HUES48 (cell line): ENCODE data around the gene TBPL1.

Experiments
- H3K27ac ChIP-seq: one replicate; pipeline ENCODE4 v1.7.0; 2013; ENCODE audit warnings: low read depth, low read length, inconsistent platforms
- H3K27me3 ChIP-seq: 2 replicates; pipeline ENCODE4 v1.6.1; 2013; ENCODE audit warnings: mild to moderate bottlenecking, low read length; ENCODE audit not compliant: control insufficient read depth, insufficient read depth
- H3K36me3 ChIP-seq: 2 replicates; pipeline ENCODE4 v1.6.1; 2013; ENCODE audit warnings: low read length; ENCODE audit not compliant: control insufficient read depth, insufficient read depth
- H3K4me1 ChIP-seq: 2 replicates; pipeline ENCODE4 v1.6.1; 2013; ENCODE audit warnings: mild to moderate bottlenecking, low read length; ENCODE audit not compliant: control insufficient read depth, insufficient read depth
- H3K4me3 ChIP-seq: 2 replicates; pipeline ENCODE4 v1.5.1; 2013; ENCODE audit warnings: mild to moderate bottlenecking, low read depth, low read length
- H3K9ac ChIP-seq: 2 replicates; pipeline ENCODE4 v1.6.1; 2013; ENCODE audit warnings: mild to moderate bottlenecking, low read depth, low read length, moderate library complexity
- H3K9me3 ChIP-seq: 2 replicates; pipeline ENCODE4 v1.6.1; 2013; ENCODE audit warnings: low read length; ENCODE audit not compliant: control insufficient read depth, insufficient read depth

The TBPL1 gene

DNA sequence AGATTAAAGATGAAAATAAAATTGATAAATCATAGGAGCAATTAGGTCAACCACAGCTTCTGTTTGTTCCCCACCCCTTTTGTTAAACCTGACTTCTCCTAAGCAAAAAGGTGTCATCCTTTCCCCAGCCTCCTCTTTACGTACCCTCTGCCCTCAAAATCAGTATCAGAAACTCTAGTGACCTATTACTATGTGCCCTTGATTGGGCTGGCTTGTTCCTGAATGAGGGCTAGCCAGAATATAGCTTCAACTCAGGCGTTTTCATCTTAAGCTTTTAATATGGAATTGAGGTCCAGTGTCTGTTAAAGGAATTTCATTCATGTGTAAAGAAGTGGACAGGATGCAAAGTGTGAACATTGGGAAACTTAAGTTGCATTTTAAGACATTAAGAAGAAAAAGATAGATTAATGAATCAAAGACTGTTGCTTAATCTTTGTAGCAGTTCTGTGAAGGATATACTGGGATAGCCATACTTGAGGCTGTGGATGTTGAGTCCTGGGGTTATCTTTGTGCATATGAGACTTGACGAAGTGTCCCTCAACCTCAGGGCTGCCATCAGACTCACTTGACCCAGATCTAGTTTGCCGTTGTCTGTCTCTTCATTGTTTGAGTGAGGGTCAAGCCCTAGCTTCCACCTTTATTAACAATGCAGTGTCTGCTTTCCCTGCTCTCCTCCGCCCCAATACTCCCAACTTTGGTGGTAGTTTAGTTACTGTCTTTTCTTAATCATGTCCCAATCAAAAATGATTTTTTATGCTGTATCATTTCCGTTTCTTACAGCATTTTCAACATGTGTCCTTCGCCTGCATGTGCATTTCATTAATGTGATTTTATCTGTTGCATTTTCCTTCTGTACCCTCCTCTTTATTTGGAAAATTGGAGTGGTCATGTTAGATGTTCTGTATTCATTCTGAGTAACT, 1.9 kb downstream of the TBPL1 start:
- peaks cover 9% of the 10 kb centered on the region for H3K27me3 ChIP-seq
- H3K4me3 ChIP-seq = peak overlapping the region; percentile 88
- no peaks in the 10 kb centered on the region for H3K36me3 ChIP-seq
- no peaks in the 10 kb centered on the region for H3K9me3 ChIP-seq
- no peak overlapping the region for H3K27ac ChIP-seq
- peaks cover 15% of the 10 kb centered on the region for H3K4me1 ChIP-seq
- no peak overlapping the region for H3K9ac ChIP-seq

DNA sequence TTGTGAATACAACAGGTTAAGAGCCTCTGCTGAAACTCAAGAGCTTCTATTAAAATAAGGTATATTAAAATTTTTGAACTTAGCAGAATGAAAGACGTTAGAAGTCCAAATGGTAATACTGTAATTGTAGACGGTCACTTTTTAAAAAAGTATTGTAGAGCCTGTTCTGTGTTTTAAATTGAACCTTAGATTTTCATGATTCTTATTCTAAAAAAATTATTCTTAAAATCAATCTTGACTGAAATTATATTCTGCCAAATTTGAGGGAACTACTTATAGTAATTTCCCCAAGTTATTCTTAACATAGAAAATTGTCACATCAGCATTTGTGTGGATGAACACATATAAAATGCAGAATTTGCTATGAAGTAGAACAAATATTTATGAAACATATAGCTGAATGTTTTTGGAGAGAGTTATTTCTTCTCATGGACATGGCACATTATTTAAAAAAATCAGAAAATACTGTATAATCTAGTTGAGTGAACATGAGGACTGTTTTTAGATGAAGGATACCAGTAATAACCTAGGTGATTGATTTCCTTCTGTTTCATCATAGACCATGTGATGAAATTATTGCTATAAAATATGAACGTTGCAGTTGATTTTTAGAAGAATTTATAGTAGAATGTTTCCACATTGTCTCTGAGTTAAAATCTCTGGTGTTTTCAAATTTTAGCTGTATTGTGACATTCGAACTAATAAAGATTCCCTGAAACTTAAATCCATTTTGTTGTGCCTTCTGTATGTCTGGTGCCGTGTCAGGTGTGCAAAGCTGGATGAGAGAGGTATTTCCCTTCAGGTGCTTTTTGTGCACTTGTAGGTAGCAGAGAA, 2.8 kb downstream of the TBPL1 start:
- H3K36me3 ChIP-seq = no peaks in the 10 kb centered on the region
- no peak overlapping the region for H3K9ac ChIP-seq
- peaks cover 8% of the 10 kb centered on the region for H3K27me3 ChIP-seq
- no peak overlapping the region for H3K4me3 ChIP-seq
- no peak overlapping the region for H3K27ac ChIP-seq
- H3K9me3 ChIP-seq = no peaks in the 10 kb centered on the region
- H3K4me1 ChIP-seq = peaks cover 15% of the 10 kb centered on the region

DNA sequence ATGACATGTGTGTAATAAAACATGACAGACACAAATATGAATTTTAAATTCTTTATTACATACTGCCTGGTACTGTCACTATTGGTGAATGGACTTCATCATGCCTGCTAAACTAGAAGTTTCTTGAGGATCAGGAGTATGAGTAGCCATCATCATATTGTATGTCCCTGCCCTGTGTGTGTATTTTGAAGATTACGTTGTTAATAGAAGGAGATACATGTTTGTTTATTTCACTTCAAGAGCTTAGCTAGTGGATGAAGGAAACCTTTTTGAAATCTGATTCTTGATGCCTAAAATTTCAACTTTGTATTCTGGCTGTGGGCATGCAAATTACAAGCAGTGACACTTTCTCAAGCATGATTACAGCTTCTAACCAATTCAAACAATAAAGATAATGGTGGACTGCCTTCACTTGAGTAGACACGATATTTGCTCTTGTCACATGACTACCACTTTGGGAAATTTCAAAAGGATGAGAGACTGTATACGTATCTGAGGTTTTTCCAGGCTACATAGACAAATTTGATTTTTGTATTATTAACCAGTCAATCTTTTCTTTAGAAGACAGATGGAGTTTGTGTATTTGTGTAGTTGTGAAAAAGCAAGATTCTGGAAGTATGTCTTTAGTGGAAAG, 3.5 kb downstream of the TBPL1 start:
- H3K4me1 ChIP-seq = peaks cover 15% of the 10 kb centered on the region

DNA sequence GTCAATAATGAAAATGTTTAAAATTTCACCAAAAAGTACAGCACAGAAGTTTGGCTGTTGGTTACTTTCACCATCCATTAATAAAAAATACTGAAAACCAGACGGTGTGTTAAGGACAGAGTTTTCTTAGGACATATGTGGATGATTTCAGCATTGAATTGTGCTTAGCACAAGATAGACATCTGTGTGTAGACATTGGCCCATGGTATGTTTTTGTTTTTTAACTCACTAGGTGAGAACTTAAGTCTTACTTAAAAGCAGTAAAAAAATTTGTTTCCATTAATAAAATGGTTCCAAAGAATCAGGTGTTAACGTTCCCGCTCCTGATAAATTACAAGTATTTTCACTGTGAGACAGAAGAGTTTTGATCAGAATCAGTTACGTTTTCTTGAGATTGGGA, 4.2 kb downstream of the TBPL1 start:
- Histone ChIP-seq H3K9me3 (no peaks in the 10 kb centered on the region), H3K9ac (no peak overlapping the region), H3K27ac (no peak overlapping the region), H3K27me3 (no peaks in the 10 kb centered on the region), H3K4me3 (no peak overlapping the region), H3K36me3 (no peaks in the 10 kb centered on the region), H3K4me1 (peaks cover 20% of the 10 kb centered on the region)

More for the DNA sequence above, 3.5 kb downstream of the TBPL1 start:
- no peak overlapping the region for H3K4me3 ChIP-seq
- no peaks in the 10 kb centered on the region for H3K36me3 ChIP-seq
- H3K27me3 ChIP-seq = peaks cover 1% of the 10 kb centered on the region; the same call in 1 of the 2 replicates
- no peaks in the 10 kb centered on the region for H3K9me3 ChIP-seq
- no peak overlapping the region for H3K9ac ChIP-seq
- no peak overlapping the region for H3K27ac ChIP-seq

DNA sequence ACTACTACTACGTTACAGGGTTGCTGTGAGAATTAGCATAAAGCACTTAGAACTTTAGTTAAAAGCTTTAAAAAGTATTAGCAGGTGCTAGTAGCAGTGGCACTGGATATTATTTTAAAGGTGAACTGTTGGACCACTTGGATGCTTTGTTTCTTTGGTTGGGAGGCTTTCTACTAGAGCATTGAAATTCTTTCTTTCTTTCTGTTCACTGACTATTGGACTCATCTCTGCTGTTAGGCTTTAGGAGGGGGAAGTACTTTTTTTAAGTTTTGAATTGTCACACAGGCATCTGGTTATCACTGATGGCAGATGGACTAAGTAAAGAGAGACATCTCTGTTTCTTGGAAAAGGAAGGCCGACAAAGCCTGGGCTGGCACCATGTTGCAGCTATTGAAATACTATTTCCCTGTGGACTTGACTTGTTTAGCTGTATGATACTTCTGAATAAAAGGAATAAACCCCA, 4.8 kb downstream of the TBPL1 start:
- Histone ChIP-seq H3K27ac (no peak overlapping the region), H3K36me3 (no peaks in the 10 kb centered on the region), H3K27me3 (no peaks in the 10 kb centered on the region), H3K4me3 (no peak overlapping the region), H3K9me3 (no peaks in the 10 kb centered on the region), H3K9ac (no peak overlapping the region), H3K4me1 (peaks cover 20% of the 10 kb centered on the region)

DNA sequence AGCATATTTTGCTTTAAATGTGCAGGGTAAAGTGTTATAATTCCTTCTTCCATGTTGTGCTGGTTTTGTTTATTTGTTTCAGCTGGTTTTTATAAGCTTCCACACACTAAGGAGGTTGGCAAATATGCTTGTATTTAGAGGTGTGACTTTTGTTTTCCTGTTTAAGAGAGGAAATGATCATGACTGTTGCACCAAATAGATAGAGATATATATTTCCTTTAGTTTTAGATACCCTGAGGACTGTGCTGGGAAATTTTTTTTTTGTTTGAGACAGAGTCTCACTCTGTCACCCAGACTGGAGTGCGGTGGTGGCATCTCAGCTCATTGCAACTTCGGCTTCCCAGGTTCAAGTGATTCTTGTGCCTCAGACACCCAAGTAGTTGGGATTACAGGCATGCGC, 5.8 kb downstream of the TBPL1 start:
- H3K27me3 ChIP-seq = no peaks in the 10 kb centered on the region
- H3K4me1 ChIP-seq = peaks cover 20% of the 10 kb centered on the region
- no peaks in the 10 kb centered on the region for H3K9me3 ChIP-seq
- no peaks in the 10 kb centered on the region for H3K36me3 ChIP-seq
- H3K4me3 ChIP-seq = no peak overlapping the region
- H3K9ac ChIP-seq = no peak overlapping the region
- H3K27ac ChIP-seq = no peak overlapping the region

DNA sequence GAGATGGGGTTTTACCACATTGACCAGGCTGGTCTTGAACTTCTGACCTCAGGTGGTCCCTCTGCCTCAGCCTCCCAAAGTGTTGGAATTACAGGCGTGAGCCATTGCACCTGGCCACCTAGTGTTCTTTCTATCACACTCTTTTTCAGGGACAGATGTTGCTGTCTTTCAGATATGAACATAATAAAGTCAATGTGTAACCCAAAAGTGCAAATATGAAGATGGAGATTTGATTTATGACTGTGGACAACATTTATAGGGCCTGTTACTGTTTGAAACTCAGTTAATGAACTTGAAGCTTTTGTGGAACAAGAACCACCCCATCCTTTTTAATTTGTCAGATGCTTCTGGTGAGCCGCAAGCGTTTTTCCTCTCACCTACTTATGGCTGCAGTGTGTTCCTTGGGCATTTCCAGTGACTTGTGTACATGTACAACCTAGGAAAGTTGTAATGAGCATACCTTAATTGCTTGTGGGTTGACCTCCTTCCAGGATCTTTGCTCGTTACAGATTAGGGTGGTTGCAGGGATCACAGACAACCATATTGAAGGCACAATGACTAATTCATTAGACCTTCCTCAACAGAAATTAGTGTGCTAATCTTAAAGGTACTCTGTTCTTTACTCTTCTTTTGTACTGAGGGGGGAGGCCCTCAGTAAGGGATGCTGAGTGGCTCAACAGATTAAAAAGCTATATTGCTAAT, 6.8 kb downstream of the TBPL1 start:
- H3K27me3 ChIP-seq = no peaks in the 10 kb centered on the region
- no peaks in the 10 kb centered on the region for H3K9me3 ChIP-seq
- no peak overlapping the region for H3K4me3 ChIP-seq
- H3K9ac ChIP-seq = no peak overlapping the region
- H3K27ac ChIP-seq = no peak overlapping the region
- peaks cover 10% of the 10 kb centered on the region for H3K4me1 ChIP-seq
- H3K36me3 ChIP-seq = no peaks in the 10 kb centered on the region

DNA sequence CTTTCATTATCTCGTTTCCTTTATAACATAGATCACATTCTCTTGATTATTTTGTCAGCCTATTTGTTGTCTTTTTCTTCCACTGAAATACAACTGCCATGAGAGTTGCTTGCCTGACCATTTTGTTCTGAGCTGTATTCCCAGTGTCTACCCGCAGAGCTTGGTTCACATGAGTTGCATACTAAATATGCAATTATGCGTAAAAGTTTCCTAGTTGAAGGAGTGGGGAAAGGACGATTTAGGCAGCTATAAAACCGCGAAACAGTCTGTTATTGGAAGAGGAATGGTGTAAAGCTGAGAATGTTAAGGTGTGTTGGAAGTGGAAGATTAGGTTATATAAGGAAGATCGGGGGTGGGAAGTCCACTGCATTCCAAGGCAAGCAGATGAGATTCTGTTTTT, 8.8 kb downstream of the TBPL1 start:
- H3K36me3 ChIP-seq = no peaks in the 10 kb centered on the region
- H3K4me3 ChIP-seq = no peak overlapping the region
- no peak overlapping the region for H3K27ac ChIP-seq
- H3K4me1 ChIP-seq = peaks cover 5% of the 10 kb centered on the region; the same call in 1 of the 2 replicates
- no peaks in the 10 kb centered on the region for H3K9me3 ChIP-seq
- no peak overlapping the region for H3K9ac ChIP-seq
- no peaks in the 10 kb centered on the region for H3K27me3 ChIP-seq

DNA sequence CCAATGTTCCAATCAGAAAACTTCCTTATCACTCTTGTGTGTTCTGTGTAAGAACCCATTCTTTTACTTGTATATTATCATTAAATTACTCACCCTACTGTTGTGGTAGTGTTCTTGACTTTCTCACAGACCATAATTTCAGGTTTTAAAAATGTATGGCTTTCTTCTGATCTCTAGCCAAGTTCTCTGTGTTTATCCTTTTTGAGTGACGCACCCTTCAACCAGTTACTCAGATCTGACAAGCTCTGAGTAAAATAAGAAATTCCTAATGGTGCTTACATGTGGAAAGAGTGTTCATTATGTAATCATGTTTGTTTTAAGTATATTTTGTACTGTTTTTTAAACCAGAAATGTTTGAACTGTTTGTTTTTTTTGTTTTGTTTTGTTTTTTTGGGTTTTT, 11.0 kb downstream of the TBPL1 start:
- no peaks in the 10 kb centered on the region for H3K36me3 ChIP-seq
- no peak overlapping the region for H3K27ac ChIP-seq
- no peaks in the 10 kb centered on the region for H3K9me3 ChIP-seq
- H3K9ac ChIP-seq = no peak overlapping the region
- H3K4me1 ChIP-seq = peaks cover 5% of the 10 kb centered on the region
- no peaks in the 10 kb centered on the region for H3K27me3 ChIP-seq
- no peak overlapping the region for H3K4me3 ChIP-seq

DNA sequence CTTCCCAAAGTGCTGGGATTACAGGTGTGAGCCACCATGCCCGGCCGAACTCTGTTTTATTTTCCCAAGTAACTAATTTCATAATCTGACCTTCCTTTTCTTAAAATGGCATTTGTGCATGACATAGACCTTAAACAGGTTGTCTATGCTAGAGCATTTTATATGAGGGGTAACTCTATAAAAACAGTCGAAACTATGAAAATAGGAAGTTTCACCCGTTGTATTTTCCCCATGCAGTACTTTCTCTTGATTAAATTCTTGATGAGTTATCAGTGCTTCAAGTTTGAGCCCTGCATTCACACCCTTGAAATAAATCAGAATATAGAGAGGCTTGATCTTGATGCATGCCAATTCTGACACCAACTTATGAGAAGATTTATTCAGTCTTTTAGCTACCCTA, 11.7 kb downstream of the TBPL1 start:
- H3K27me3 ChIP-seq = no peaks in the 10 kb centered on the region
- H3K9me3 ChIP-seq = no peaks in the 10 kb centered on the region
- no peak overlapping the region for H3K4me3 ChIP-seq
- no peak overlapping the region for H3K9ac ChIP-seq
- H3K36me3 ChIP-seq = no peaks in the 10 kb centered on the region
- peaks cover 8% of the 10 kb centered on the region for H3K4me1 ChIP-seq
- H3K27ac ChIP-seq = no peak overlapping the region
